Erythroblast (primary cell): ENCODE measurements around the gene KCNQ2.

Source experiments
- GATA1 ChIP-seq: IDR thresholded peaks from 2 replicates; pipeline ENCODE4 v1.6.1; 2011; ENCODE audit warnings: low read depth, mild to moderate bottlenecking, control low read depth, low read length, moderate library complexity
- POLR2A ChIP-seq: IDR thresholded peaks from 2 replicates; pipeline ENCODE4 v1.6.1; 2011; ENCODE audit warnings: mild to moderate bottlenecking, low read length

GRCh38 chr20:63351811-63352591, 120.5 kb downstream of the KCNQ2 start:
- TF ChIP-seq POLR2A: no peak
- TF ChIP-seq GATA1: no peak
